GM18867 (cell line): ENCODE measurements around the gene APP.
"Not testable (repeated sequence)": the region's sequence is repeated elsewhere in the genome, so short reads cannot be mapped to it uniquely, and the experiment has no call there.

Source experiments
- ATAC-seq: cut with Tn5 transposase; IDR thresholded peaks from one replicate; pipeline ENCODE4 v1.9.1; 2021; ENCODE audit warnings: mild to moderate bottlenecking, moderate library complexity; ENCODE audit not compliant: unreplicated experiment

APP gene

DNA sequence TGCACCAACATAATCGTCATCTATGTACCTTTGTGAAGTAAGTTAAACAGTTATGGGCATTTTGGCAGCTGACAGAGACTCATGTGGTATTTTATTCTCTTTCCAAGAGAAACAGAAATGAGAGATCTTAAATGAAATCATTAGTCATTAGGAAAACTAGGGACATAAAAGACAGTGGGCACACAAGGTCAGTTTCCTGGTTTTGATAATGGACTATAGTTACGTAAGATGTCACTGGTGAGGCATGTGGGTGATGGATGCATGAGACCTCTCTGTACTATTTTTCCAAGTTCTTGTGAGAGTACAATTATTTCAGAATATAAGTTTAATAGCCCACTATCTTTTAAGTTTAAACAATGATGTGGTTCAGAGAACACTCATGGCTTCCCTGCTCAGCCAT, 216.9 kb downstream of the APP start:
- ATAC-seq = no peak

DNA sequence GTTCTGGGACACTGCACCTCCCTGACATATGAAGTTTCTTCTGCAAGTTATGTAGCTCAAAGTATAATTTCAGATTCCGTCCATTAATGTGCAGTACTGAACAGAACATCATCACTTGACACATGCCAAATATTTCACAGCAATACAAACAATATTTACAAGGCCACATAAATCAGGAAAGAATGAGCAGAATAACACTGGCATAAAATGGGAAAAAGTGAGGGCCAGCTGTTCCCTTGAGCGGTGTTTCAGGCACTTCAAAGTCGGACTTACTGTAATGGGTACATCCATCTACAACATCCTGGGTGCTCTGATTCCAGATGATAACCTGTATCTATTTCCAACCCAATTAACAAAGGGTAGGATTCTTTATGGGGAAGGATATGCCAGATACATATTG, 217.4 kb downstream of the APP start:
- no peak for ATAC-seq

DNA sequence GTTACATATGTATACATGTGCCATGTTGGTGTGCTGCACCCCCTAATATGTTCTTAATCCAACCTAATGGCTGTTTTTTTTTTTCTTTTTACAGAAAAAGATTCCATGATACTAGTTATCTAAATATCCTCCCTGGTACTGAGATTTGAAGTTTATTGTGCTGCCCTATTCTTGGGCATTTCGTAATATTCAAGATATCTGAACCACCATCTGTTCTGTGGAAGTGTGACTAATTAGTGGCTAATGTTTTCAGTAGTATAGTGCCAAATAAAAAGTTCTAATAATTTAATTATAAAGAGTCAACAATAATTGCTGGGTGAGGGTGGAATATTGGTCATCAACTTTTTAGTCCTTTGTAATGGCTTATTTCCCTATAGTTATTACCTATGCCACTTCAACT, 218.3 kb downstream of the APP start:
- ATAC-seq = no peak

DNA sequence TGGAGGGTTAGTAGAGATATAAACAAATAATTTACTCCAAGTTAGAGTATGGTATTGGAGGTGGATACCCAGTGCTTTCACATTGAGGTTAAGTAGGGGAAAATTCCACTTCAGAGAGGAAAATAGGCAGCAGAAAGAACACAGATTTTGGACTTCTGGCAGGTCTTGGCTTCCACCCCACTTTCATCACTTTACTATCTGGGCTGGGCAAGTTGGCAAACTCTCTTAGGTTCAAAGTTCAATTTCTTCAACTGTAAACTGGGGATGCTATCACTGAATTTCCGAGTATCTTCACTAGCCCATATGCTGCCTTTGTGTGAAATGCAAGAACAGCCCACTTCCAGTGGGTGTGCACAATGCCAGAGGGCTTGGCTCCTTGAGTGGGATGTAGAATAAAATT, 220.9 kb downstream of the APP start:
- no peak for ATAC-seq

DNA sequence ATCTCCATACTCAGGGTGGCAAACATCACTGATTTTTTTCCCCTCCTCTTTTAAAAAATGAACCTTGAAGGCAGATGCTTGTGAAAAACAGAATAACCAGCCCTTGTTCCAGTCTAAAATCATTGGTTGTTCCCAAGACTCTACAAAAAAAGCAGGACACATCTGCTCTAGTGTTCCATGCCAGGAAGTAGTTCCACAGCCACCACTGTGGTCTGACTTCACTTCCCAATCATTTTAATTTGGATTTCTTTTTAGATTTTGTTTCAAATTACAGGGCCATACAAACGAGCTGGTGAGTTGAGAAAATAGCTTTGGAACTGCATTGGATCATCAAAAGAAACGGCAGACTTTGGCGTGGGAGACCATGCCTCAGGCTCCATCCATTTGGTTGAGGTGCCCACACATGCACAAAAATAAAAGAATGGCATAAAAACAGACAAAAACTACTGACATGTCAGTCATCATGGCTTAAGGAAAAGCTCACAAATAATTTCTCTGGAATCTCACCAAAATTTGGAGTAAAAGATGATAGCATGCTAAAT, 225.8 kb downstream of the APP start:
- no peak for ATAC-seq

DNA sequence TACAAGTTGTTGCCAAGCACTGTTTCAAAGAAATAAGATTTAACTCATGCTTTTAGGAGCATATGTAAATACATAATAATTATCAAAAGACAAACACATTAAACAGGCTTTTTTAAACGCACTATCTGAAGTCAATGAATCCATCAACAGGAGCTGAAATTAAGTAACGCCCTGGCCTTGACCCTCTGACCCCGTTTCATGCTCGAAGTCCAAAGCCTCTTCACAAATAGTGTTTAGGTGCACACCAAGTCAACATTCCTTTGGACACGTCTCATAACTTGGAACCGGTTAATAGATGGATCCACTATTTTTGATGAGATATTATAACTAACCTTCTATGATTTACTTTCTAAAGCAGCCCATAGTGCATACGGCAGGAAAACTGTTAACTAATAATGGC, 226.5 kb downstream of the APP start:
- no peak for ATAC-seq

DNA sequence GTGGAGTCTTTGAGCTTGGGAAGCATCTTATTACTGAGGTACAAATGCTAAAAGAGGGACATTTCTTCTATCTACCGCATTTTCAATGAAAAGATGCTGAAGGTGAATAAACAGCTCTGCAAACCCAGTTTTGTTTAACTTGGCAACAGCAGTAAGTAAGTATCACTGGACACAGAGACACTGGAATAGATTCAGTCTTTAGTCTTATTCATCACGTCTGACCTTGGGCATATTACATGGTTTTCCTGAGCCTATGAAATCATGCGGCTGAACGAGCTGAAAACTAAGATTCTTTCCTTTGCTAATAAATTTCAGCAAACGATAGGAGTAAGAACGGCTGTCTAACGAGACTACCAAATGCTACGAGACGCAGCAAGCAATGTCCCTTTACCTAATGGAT, 228.4 kb downstream of the APP start:
- no peak for ATAC-seq

DNA sequence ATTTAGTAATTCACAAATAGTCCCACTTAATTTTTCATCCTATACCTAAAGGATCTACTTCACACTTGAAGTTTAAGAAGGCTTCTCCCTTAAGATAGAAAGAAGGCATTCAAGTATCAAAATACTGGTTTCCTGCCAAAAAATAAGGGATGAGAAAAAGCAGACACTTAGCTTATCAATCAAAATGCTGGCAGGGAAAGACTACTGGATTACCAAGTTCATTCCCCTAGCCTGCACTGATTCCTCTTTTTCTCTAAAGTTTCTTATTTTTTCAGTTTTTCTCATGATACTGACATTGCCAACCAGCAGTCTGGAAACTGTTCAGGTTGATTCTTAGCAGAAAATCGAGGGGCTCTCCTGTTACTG, 231.2 kb downstream of the APP start:
- no peak for ATAC-seq

DNA sequence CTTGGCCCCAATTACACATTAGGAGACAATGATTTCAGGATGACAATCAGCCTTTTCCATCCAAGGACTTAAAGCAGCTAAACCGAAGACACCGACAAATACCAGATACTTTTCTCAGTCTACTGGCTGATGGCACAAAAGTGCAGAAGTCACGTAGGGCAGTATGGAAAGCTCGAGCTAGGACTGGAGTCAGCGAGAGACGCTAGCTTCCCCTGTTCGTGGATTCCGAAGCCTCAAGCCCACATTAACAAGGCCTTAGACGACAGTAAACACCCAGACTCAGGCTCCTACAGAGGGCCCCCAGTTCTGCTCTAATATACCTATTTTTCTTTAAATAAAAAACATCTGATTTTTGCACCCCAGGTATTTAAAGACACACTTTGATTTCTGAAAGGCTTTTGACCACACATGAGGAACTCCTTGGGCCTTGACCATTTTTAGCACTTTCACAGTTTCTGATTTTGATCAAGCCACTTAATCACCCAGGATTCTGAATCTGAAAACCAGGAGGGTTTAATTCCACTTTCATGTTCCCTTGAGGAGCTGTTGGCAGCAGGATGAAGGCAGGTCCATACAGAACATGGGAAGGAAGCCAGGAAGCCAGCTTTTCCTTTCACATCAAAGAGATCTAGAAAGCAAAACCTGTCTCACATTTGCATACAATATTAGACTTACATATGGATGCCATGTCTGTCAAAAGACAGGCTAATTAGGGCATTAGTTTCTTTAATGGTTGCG, 231.7 kb downstream of the APP start:
- ATAC-seq = no peak

DNA sequence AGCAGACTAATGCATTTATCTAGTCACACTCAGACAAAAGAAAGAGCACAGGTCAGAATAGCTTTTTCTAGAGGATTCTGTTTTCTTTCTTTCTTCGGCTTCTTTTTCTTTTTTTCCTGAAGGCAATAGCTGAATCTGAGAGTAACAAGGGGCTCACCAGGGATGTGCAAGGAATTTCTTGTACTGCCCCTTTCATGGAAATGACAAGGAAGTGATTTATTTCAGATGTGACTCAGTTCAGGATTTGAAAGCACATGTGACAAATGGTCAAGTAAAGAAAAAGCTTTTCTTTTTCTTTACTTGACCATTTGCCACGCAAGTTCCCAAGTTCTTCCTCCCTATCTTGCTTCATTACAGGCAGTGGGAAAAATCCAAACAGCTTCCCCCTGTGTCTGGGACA, 233.8 kb downstream of the APP start:
- ATAC-seq = no peak

DNA sequence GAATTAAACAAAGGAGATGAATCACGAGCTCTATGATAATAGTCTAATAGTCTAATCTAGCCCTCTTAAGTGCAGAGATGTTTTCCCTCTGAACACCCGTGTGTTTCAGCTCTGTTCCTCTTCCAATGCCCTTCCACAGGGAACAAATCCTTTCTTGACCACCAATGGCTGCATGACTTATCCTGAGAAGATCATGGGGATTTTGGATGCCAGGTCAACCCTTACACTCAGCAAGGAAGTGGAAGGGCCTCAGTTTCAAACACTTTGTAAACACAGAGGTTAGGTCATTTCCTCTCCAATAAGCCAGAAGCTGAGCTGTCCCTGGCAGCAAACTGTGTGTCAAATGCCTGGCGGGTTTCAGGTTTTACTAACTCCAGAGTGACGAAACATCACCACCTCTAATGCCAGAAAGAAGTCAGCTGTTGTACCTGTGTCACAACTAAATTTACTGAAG, 235.8 kb downstream of the APP start:
- ATAC-seq = no peak

DNA sequence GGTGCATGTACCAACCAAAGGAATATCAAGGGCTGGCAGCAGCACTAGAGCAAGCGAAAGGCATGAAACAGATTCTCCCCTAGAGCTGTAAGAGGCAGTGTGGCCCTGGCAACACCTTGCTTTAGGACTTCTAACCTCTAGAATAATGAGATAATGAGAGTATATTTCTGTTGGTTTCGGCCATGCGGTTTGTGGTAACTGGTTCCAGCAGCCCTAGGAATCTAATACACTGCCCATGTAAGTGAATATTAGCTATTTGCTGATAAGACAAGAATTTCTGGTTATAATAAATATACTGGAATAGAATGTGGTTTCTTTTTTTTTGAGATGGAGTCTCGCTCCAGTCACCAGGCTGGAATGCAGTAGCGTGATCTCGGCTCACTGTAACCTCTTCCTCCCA, 236.4 kb downstream of the APP start:
- ATAC-seq = no peak

DNA sequence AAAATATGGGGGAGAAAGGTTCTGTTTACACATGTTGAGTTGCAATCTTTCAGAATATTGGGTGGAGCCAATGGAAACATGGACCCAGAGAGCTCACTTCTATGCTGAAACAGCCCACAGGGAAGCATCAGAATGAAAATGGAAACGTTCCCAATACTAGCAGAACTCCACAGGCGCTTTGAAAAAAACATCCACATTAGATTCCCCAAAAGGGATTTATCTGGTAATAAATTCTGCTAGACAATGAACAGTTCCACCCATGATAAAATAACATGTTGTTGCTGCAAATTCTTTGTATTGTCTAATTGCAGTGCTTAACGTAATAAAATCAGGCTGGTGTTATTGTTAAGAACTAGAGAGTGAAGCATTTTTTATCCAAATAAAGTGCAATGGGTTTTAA, 238.8 kb downstream of the APP start:
- ATAC-seq = no peak

DNA sequence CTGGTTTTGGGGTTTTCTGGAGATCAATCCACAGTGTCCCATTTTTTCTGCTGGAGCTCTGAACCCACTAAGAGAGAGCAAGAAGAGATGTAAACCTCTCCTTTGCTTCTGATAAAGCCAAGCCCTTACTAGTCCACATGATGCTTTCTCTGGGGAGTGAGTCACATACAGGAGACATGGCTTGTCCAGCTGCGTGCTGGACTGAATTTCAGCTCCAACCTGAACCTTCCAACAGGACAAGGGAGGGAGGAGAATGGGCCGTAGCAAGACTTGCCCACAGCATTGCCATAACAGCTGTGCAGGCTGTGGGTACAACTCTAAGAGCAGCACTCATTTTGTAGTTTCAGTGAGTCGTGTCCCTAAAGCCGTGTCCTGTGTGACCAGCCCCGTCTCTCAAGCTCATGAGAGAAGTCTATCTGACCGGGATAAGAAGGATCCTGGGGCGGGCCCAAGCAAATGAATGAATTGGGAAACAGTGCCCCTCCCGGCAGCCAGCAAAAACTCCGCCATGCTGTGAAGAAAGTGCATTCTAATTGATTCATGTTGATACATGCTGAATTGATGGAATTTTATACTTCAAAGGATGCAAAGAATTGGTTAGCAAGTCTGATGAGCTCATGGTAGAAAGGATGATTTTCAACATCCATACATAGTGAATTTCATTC, 240.6 kb downstream of the APP start:
- ATAC-seq = no peak

DNA sequence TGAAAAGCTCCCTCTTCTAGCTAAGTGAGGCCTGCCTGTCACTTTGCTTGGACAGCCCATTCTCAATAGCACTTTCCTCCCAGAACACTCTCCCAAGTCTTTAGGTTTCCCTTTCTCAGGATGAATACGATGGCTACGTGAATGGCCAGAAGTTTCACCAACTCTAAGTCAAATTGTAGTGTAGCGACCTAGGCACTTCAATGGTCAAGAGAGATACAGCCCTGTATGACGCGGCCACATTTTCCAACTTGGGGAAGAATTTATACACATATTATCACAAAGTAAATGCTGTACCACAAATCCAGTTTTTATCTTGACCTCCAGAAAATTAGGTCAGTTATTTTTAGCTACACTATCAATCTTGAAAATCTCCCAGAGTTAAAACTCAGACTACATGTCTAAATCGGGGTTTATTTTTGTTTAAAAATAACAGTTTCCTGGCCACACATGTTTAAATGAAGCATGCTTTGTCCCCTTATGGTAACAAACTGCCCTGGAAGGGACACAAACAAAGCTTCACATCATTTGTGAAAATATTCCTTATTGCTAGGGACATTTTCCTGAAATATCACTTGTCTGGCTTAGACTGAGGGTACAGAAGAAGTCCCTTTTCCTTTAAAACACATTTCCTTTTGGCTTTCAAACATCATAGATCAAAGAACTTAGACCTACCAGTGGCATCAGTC, 243.2 kb downstream of the APP start:
- no peak for ATAC-seq

DNA sequence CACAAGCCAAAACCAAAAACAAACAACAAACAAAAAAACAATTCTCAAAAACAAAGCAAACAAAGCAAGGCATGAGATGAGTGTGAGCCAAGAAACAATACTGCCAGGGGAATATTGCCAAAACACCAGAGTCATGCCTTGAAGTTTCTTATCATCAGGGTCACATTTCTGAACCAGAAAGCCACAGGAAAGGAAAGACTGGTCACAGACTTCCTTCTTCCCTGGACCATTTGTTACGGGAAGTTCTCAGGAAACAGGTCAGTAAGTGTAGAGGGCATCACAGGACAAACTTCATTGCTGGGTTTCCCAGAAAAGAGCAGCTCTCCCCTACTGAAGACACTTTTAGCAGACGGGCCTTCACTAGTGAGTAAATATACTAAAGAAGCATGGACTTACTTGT, 244.6 kb downstream of the APP start:
- no peak for ATAC-seq

DNA sequence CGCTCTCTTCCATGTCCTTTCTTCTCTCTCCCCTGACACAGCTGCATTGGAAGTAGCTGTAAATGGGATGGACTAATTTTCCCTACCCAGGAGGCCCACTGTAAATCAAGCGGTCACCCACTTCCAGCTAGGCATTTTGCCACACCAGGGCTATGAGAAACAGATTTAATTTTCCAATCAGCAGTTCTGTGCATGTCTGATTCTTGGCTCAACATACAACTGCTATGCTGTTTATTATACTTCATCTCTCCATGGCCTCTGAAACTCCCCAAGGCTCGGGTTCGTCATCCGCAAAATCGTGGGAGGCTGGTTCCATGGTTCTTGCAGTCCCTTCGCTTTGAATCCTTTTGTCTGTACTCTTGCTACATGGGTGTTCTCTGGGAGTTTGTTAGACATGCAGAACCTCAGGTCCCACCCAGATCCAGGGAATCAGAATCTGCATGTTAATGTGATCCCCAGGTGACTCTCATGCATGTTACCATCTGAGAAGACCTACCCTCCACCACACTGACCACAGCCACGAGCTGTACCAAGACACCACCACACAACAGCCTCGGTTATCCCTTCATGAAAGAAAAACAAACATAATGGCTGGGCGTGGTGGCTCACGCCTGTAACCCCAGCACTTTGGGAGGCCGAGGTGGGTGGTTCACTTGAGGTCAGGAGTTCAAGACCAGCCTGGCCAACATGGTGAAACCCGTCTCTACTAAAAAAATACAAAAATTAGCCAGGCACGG, 245.3 kb downstream of the APP start:
- no peak for ATAC-seq

DNA sequence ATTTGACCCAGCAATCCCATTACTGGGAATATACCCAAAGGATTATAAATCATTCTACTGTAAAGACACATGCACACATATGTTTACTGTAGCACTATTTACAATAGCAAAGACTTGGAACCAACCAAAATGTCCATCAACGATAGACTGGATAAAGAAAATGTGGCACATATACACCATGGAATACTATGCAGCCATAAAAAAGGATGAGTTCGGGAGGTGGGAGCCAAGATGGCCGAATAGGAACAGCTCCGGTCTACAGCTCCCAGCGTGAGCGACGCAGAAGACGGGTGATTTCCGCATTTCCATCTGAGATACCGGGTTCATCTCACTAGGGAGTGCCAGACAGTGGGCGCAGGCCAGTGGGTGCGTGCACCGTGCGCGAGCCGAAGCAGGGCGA, 252.4 kb downstream of the APP start:
- ATAC-seq = not testable (repeated sequence)

DNA sequence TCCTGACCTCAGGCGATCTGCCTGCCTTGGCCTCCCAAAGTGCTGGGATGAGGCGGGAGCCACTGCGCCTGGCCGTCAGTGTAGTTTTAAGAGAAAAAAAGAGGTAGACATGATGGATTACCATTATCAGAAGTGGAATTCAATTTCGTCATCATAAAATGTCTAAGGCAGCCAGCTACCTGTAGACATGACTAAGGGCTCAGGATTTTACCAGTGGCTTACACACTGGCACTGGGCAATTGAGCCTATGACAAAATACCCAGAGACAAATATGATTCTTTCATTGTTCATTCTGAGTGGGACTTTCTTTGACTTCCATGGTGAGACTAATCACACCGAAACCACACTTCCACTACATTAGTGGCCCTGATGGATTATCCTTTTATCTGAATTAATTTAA, 254.3 kb downstream of the APP start:
- ATAC-seq = no peak

DNA sequence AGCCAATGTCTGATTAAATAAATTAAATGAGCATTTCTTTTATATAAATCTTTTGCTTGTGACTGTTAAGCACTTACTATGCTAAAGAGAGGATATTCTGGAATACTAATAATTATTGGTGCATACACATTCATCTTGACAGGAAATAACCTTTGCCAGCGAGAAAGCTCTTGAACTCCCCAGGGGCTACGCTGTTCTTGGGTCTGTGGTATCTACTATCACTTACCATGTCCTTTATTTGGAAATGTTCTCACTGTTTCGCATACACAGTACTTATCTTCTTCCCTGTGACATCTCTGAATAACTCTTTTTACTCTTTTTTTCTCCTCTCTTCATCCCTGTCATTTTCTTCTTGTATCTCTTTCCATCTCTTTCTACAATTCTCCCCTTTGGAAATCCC, 257.1 kb downstream of the APP start:
- ATAC-seq = no peak

DNA sequence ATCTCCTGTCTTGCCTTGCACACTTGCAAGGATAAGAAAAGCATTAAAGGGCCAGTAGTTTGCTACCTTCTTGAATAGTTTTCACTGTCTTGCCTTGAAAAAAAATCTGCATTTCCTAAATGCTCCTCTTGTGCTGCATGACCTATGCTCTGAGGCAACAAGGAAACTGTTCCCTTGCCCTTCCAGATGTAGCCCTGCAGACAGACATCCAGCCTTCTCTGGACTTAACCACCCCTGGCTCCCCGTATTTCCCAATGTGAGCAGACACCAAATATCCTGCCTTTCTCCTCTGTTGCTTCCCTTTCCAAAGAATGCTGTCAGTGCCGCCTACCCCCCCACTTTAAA, 258.2 kb downstream of the APP start:
- no peak for ATAC-seq
